ENCODE data around the gene CTNNA2.

GRCh38 chr2:79750321-79750720, 237.5 kb downstream of the CTNNA2 start:
- TF ChIP-seq POLR2AphosphoS5 (IDR thresholded peaks at IDR 0.05) (no peak), CTCF (IDR thresholded peaks at IDR 0.05) (no peak), POLR2A (IDR thresholded peaks at IDR 0.05) (no peak)
